ENCODE results near the gene REX1BD.

The REX1BD gene

DNA sequence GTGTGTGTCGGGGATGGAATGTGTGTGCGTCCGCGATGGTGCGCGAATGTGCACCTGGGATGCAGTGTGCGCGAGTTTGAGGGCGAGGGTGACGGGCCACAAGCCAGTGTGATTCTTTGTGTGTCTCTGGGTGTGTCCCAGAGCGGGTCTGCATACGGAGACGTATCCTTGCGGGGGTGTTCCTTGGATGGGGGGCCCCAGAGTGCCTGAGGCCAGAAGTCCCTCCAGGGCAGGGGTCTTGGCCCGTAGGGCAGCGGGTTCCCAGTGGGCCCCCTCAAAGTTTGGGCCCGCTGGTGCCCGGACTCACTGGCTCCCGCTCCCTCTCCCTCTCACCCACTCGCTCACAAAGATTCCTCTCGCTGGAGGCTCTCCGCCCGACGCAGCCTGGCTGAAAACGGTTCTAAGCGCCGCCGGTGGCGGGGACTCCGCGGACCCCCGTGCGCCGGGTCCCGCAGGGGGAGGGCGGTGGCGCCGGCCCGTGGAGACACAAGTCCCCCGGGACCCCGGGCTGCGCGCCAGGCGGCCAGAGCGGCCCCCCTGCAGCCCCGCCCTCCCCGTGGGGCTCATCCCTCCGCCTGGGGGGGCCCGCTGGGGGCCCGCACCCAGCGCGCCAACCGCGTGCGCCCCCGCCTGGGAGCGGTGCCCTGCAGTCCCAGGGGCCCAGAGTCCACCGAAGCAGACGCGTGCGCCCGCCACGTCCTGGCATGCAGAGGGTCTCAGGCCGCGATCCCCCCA, 17.1 kb downstream of the REX1BD start:
- TF ChIP-seq, protein P1, sequence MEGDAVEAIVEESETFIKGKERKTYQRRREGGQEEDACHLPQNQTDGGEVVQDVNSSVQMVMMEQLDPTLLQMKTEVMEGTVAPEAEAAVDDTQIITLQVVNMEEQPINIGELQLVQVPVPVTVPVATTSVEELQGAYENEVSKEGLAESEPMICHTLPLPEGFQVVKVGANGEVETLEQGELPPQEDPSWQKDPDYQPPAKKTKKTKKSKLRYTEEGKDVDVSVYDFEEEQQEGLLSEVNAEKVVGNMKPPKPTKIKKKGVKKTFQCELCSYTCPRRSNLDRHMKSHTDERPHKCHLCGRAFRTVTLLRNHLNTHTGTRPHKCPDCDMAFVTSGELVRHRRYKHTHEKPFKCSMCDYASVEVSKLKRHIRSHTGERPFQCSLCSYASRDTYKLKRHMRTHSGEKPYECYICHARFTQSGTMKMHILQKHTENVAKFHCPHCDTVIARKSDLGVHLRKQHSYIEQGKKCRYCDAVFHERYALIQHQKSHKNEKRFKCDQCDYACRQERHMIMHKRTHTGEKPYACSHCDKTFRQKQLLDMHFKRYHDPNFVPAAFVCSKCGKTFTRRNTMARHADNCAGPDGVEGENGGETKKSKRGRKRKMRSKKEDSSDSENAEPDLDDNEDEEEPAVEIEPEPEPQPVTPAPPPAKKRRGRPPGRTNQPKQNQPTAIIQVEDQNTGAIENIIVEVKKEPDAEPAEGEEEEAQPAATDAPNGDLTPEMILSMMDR (IDR thresholded peaks at IDR 0.05): no peak
- no peak for TF ChIP-seq ZFX (IDR thresholded peaks at IDR 0.05; ENCODE audit: borderline replicate concordance)
- no peak overlapping the region for H3K27ac ChIP-seq

DNA sequence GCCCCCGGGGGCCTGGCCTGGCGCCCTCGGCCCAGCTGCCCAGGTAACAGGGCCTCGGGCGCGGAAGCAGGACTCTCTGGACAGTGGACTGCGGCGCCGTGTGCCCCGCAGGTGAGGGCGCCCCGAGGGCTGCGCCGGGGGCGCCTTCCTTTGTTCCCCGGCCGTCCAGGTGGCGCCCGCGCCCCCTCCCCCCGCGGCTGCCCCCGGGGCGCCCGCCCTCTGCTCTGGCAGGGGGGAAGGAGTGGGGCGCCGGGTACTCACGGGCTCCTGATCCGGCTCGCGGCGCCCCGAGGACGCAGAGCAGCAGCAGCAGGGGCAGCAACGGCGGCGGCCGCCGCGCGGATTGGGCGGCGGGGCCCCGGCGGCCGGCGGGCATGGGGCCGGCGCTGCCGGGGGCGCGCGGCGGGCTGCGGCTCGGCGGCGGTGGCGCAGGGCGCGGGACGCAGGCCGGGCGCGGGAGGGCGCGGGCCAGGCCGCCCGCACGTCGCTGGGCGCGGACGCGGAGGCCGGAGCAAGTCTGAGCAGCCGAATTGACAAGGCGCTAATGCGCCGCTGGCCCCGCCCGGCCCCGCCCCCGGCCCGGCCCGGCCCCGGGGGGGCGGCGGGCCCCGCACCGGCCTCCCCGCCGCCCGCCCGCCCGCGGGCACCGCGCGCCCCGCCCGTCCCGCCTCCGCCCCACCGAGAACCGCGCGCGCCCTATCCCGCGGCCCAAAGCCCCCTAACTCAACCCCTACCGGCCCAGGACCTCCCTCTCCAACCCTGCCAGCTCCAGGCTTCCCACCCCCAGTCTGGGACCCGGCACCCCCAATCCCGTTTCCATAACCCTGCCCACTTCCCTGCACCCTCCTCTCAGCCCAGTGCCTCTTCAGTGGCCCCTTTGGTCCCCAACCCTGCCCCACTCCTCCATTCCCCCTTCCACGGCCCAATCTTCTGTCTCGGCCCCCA, 18.0 kb downstream of the REX1BD start, which contains the start of gene CRLF1:
Gene CRLF1 (minus strand): TSS at position 519 of the 945 bp plus-strand sequence. CDS start 143 bp downstream, at position 376.
- H3K27ac ChIP-seq: no peak within 1 kb of the TSS
- TF ChIP-seq, protein P1 (IDR thresholded peaks at IDR 0.05): no peak
- no peak for TF ChIP-seq ZFX (IDR thresholded peaks at IDR 0.05; ENCODE audit: borderline replicate concordance)

DNA sequence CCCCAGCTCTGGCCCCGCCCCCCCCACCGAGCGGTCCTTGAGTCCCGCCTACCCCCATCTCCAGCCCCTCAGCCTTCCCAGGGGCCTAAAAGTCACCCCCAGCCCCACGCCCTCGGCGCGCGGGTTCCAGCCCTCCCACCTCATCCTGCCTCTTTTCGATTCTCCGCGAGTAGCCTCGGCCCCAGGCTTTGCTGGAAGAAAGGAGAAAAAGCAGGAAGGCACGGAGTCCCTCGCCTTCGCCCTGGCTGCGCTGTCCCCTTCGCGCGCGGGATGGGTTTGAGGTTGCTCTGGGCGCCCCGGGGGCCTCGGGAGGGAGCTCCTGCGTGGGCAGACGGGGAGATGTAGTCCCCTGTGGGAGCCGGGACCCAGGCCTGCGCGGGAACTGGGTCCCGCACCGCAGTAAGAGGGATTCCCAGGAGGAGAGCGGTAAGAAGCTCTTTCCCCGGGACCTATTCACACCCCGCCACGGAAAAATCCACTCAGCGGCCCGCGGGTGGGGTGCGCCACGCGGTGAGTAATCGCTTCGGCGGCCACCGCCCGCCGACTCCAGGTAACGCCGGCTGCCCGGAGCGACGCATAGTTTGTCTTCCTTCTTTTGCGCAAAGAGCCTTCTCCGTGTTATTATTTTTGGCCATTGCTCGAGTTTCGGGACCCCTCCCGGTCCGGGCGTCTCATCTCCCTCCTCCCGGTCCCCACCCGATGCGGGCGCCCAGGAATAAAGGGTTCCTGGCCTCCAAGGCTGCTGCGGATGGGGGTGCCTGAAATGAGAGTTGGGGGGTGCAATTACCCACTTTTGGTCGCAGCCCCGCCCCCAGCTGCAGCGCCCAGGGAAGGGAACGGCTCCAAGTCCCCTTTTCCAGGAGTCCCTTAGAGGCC, 18.9 kb downstream of the REX1BD start:
- TF ChIP-seq ZFX (IDR thresholded peaks at IDR 0.05; ENCODE audit: borderline replicate concordance): no peak
- TF ChIP-seq, protein P1 (IDR thresholded peaks at IDR 0.05): no peak
- no peak overlapping the region for H3K27ac ChIP-seq

DNA sequence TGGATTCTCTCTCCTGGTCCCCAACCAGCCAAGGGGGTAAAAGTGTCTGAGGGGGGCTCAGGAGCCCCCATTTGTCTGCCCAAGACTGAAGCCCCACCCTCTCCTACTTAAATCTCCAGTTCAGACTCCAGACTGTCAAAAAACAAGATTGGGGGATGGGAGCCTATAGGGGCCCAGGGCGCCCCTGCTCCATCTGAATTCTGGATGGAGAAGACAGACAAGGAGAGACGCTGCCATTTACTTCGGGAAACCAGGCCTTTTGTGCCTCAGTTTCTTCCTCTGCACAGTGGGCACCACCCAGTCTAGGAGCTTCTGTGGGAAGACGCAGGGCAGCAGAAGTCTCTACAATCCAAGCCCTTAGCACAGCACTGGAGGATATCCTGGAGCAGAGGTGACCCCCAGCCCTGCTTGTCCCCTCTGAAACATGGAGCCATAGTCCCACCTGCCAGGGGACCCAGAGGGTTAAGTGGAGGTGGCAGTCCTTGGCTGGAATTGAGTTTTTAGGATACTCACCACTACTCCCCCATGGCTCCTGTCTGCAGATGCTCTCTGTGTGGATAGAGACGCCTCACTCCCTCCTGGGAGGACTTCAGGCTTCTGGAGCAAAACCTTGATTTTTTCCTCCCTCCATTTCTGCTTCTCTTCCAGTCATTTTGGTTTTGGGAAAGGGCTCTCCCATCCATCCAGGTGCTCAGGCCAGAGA, 19.7 kb downstream of the REX1BD start:
- no peak overlapping the region for H3K27ac ChIP-seq
- TF ChIP-seq ZFX (IDR thresholded peaks at IDR 0.05; ENCODE audit: borderline replicate concordance): no peak
- TF ChIP-seq, protein P1 (IDR thresholded peaks at IDR 0.05): no peak

DNA sequence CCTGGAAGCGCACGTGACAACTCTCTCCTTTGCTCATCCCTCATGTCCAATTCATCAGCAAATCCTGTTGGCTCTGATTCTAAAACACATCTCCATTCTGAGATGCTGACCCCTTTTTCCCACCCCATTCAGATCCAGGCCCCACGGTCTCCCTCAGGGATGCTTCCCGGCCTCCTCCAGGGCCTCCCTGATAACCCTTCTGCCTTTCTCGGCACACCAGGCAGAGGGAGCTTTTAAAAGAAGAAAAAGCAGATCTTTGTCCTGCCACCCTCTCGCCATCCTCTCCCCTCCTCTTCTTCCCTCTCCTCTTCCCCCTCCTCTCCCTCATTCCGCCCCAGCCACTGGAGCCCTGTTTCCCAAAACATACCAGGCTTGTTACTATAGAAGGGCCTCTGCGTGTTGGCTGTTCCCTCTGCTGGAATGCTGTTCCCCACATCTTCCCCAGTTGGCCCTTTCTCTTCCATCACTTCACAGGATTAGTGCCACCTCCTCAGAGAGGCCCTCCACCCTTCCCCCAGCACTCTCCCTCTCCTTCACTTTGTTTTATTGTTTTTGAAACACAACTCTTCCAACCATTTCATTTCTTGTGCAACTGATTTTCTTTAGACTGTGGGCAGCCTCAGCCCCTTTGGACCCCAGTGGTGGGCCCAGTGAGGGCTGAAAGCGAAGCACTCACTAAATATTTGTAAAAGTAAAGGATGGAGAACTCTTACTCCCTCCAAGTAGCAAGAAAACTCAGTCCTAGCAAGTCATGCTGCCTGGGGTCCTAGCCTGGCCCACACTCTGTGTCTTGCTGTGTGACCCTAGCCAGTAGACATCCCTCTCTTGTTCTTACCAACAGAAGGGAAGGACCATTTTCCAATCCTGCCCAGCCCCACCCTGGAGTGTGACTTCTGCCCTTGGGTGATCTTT, 20.5 kb downstream of the REX1BD start:
- TF ChIP-seq, protein P1 (IDR thresholded peaks at IDR 0.05): no peak
- no peak for TF ChIP-seq ZFX (IDR thresholded peaks at IDR 0.05; ENCODE audit: borderline replicate concordance)

DNA sequence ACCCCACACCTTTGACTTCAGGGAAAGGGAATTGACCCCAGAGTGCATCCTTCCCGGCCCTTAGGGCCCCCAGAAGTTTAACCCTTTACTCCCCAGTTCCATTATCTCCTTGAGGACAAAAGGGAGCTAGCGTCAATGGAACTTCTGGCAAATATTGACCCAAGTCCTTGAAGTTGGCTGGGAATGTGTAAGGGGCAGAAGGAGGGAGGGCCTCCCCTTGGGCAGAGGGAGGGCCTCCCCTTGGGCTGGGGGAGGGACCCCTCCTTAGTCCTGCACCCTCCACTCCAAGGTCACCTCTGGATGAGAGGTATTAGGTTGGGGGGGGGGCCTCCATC, 21.1 kb downstream of the REX1BD start:
- no peak overlapping the region for H3K27ac ChIP-seq
- TF ChIP-seq ZFX (IDR thresholded peaks at IDR 0.05; ENCODE audit: borderline replicate concordance): no peak
- TF ChIP-seq, protein P1 (IDR thresholded peaks at IDR 0.05): no peak

More for the DNA sequence above, 20.5 kb downstream of the REX1BD start:
- H3K27ac ChIP-seq: no peak overlapping the region
